Measurements from ENCODE around the gene GABBR2. TPM values are rescaled to one million over a fixed set of nuclear protein-coding genes. Genes with fewer than 3 reads are reported as not detected.

Gene GABBR2
- total RNA-seq, 2 donors from 2014 or later: not detected

DNA sequence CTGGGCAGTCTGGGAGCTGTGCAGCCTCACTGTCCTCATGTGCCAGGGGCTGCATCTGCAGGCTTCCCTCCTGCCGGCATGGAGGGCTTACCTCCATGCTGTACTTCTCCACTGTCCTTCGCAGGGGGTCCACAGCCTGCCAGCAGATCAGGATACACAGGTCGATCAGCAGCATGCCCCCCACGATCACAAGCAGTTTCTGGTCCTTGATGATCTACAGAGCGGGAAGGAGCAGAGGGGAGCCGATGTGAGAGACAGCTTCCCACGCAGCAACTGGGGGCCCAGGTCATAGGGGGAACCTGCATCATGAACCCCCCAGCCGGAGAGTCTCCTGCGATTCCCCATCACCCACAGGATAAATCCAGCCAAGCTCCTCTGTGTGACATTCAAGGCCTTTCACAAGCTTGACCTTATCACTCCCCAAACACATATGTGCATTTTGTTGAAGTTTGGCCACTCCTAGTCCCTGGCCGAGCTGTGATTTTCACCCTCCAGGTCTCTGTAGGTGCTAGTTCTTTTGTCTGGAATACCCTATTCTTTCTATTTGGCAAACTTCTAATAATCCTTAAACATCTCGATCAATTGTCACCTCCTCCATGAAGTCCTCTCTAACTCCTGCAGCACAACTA lies 346.0 kb downstream of the GABBR2 start:
- DNase-seq (no peak), ATAC-seq (no peak)
- intact Hi-C loops (cut with DNase I, micrococcal nuclease): no loop called here

DNA sequence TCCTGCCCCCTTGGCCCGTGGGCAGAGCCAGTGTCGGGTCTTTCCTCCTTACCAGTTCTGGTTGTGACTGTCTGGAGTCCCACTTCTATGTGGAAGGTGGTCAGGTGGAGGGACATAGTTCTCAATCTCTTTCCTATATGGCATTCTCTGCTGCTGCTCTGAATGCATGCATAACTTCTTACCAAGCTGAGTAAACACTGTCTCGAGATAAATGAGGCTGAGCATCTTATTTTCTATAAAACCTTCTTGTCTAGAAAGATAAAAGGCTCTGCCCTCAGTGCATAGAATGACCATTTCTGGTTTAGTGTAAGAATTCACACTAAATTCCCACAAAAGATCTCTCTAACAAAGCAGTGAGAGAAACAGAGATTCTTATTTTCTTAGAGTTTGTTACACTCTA lies 347.1 kb downstream of the GABBR2 start:
- DNase-seq: no peak

DNA sequence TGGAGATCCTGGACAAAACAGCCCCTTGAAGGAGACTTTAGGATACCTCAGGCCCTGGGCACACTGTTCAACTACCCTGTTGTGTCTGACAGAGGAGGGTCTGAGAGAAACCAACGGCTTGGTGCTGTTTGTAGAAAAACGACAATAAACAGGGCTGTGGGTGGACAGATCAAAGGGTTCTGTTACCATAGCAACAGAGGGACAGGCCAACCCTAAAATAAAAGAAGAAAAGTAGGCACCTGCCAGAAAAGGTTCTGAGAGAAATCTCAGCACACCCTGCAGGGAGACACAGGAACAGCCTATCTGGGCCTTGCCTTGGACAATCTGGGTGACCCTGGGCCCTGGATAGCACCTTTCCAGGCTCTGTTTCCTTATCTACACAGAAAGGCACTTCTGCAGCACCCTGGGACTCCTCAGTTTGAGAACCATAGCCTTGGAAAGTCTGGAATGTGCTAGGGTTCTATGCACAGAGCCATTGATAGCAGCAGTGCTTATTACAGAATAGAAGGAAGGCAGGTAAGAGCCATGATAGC lies 348.5 kb downstream of the GABBR2 start:
- intact Hi-C loops (cut with DNase I, micrococcal nuclease): no loop called here
- no peak for ATAC-seq

More for the DNA sequence above, 347.1 kb downstream of the GABBR2 start:
- ATAC-seq: no peak
- intact Hi-C loops (cut with DNase I, micrococcal nuclease): no loop called here

DNA sequence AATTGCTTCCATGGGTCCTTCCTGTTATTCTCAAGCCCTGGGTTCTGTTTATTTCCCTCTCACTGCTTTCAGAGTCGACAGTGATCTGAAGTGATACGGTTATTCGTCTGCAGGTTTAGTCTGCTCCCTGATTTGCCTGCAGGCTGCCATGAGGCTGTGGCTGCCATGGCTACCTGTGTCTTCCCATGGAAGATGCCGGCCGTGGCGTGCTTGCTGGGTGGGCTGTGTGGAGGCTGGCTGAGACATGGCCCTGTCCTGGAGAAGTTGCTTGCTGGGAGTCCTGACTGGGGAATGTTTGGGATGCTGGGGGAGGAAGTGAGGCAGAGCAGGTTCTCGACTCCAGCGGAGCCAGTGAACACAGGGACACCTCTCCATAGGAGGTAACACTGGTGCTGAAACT lies 349.2 kb downstream of the GABBR2 start:
- DNase-seq: no peak
- intact Hi-C loops (cut with DNase I, micrococcal nuclease): no loop called here
- ATAC-seq: no peak

More for the DNA sequence above, 348.5 kb downstream of the GABBR2 start:
- no peak for DNase-seq

DNA sequence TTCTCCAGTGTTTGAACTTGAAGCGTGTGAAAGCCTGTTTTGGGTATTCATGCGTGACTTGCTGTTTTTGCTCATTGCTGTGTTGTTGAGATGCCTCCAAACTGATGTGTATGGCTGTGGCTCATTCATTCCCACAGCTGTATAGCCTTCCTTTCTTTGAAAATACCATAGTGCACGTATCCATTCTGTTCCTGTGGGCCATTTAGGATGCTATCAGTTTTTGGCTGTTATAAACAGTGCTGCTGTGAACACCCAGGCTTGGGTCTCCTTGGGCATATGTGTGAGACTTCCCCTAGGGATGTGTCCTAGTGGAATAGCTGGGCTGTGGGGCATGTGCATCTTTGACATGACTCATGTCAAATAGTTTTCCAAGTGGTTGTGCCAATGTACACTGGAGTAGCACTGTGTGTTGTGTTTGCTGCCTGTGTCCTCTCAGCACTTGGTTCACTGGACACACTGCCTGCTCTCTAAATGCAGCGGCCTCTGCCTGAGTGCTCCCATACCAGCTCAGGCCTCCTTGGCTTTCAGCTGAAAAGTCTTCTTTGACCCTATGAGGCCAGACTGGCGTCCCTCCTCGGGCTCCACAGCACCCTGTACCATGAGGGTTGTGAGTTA lies 350.7 kb downstream of the GABBR2 start:
- no peak for DNase-seq
- ATAC-seq: no peak
- intact Hi-C loops (cut with DNase I, micrococcal nuclease): no loop called here

DNA sequence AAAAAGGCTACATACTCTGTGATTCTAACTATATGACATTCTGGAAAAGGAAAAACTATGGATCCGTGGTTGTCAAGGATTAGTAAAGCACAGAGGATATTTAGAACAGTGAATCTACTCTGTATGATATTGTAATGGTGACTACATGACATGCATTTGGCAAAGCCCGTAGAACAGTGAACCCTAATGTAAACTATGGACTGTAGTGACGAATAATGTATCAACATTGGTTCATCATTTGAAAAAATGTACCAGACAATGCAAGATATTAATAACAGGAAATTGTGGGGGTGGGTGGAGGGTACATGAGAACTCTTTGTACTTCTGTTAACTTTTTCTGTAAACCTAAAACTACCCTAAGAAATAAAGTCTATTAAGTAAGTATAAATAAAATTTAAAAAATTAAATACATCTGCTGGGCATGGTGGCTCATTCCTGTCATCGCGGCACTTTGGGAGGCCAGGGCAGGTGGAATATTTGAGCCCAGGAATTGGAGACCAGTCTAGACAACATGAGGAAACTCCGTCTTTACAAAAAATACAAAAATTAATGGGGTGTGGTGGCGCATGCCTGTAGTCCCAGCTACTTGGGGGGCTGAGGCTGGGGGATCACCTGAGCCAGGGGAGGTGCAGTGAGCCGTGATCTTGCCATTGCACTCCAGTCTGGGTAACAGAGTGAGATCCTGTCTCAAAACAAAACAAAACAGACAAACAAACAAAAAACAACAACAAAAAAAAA lies 351.6 kb downstream of the GABBR2 start:
- DNase-seq (no peak), ATAC-seq (no peak)
- intact Hi-C loops (cut with DNase I, micrococcal nuclease): no loop called here

DNA sequence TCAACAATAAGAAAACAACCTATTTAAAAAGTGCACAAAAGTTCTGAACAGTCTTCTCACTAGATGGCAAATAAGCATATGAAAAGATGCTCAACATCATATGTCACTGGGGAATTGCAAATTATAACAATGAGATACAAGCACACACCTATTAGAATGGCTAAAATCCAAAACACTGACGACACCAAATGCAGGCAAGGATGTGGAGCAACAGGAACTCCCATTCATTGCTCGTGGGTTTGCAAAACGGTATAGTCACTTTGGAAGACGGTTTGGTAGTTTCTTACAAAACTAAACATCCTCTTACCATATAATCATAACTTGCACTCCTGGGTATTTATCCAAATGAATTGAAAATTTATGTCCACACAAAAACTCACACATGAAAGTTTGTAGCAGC lies 352.4 kb downstream of the GABBR2 start:
- intact Hi-C loops (cut with DNase I, micrococcal nuclease): no loop called here
- ATAC-seq (no peak), DNase-seq (no peak)

DNA sequence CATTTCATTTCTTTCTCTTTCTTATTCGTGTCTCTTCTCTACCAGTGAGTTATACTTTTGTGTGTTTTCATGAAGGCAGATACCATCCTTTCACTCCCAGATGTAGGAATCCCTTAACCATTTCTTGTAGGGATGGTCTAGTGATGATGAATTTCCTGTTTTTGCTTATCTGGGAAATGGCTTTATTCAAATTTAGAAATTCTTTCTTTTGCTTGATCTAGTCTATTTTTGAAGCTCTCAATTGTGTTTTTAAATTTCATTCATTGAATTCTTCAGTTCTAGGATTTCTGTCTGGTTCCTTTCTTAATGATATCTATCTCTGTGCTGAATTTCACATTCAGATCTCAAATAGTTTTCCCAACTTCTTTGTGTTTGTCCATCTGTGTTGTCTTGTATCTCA lies 357.4 kb downstream of the GABBR2 start:
- ATAC-seq: no peak
- no peak for DNase-seq
- intact Hi-C loops (cut with DNase I, micrococcal nuclease): no loop called here

DNA sequence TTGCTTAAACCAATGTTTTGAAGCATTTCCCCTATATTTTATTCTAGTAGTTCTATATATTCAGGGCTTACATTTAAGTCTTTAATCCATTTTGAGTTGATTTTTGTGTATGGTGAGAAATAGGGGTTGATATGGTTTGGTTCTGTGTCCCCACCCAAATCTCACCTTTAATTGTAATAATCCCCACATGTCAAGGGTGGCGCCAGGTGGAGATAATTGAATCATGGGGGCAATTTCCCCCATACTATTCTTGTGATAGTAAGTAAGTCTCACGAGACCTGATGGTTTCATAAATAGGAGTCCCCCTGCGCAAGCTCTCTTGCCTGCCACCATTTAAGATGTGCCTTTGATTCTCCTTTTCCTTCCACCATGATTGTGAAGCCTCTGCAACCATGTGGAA lies 361.1 kb downstream of the GABBR2 start:
- DNase-seq (no peak), ATAC-seq (no peak)
- intact Hi-C loops (cut with DNase I, micrococcal nuclease): no loop called here

DNA sequence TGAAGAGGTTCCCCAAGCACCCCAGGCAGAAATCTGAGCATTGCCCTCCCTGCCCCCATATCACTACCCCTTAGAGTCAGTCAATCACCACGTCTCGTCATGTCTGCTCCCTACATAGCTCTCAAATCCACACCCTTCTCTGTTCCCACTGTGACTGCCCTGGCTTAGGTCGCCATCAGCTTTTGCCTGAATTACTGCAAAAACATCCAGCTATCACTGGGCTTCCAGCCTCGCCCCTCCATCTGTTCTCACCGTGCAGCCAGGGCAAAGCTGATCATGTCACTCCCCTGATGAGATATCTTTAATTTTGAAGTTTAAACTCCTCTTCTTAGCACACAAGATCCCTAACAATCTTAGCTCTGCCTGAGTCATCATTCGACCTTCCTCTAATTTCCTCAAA lies 363.7 kb downstream of the GABBR2 start:
- intact Hi-C loops (cut with DNase I, micrococcal nuclease): no loop called here
- DNase-seq (no peak), ATAC-seq (no peak)

DNA sequence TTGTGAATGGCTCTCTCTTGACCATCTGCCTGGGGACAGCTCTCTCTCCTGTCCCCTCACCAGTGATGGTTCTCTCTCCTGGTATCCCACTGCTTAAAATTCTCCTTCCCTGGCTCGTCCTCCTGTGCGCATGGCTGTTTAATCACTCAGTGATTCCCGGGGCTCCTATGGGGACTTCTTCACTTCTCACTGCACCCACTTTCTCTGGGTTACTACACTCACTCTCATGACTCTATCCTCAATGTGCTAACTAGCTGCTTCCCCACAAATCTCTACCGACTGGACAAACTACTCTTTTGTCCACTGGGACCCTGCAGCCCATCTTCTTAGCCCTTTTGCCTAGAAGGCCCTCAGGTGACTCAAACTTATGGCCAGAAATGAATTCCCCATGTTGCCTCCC lies 364.2 kb downstream of the GABBR2 start:
- intact Hi-C loops (cut with DNase I, micrococcal nuclease): no loop called here
- no peak for DNase-seq
- no peak for ATAC-seq

DNA sequence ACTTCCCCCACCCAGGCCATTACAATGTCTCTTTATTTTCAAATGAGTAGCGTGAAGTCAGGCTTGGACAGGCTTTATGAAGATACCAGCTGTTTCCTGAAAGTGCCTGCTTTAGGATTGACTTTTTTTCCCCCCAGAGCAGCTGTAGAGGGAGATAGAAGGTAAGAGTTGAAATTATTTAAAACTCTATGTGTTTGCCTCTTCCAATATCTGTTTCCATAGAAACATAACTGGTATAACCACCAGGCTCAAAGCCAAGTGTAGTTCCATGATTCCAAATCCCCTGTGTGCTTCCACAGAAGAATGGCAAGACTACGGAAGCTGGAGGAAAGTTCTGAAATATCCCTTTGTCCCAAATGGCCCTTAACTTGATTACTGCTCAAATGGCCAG lies 365.9 kb downstream of the GABBR2 start:
- DNase-seq (no peak), ATAC-seq (no peak)
- intact Hi-C loops (cut with DNase I, micrococcal nuclease): no loop called here

DNA sequence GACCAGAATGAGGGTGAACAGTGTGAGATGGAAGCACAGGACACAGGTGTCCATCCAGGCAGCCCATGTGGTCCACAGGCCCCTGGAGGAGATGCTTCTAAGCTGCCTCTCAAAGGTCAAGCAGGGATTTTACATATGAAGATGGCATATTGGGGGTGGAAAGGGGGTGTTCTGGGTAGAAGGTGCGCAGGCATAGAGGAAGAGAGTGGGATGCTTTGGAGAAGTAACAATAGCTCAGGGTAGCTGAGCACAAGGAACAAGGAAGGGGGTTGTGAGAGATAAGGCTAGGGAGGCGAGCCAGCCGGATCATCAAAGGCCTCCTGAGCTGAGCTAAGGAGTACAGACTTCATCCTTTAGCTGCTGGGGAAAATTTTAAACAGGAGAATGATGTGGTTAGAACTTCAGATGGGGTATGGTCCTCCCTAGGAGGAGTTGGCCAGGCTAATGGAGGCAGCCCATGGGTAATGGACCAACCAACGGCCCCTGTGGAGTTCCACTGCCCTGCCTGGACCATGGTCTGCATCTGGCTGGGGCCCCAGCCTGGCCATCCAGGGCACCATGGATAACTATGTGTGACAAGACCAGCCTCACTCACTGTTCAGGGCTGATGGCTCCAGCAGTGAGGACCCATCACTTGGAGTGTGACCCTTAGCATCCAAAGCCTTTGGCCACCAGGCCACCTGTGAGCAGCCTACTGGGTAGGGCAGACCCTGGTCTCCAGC lies 366.5 kb downstream of the GABBR2 start:
- intact Hi-C loops (cut with DNase I, micrococcal nuclease): no loop called here
- no peak for ATAC-seq
- no peak for DNase-seq

DNA sequence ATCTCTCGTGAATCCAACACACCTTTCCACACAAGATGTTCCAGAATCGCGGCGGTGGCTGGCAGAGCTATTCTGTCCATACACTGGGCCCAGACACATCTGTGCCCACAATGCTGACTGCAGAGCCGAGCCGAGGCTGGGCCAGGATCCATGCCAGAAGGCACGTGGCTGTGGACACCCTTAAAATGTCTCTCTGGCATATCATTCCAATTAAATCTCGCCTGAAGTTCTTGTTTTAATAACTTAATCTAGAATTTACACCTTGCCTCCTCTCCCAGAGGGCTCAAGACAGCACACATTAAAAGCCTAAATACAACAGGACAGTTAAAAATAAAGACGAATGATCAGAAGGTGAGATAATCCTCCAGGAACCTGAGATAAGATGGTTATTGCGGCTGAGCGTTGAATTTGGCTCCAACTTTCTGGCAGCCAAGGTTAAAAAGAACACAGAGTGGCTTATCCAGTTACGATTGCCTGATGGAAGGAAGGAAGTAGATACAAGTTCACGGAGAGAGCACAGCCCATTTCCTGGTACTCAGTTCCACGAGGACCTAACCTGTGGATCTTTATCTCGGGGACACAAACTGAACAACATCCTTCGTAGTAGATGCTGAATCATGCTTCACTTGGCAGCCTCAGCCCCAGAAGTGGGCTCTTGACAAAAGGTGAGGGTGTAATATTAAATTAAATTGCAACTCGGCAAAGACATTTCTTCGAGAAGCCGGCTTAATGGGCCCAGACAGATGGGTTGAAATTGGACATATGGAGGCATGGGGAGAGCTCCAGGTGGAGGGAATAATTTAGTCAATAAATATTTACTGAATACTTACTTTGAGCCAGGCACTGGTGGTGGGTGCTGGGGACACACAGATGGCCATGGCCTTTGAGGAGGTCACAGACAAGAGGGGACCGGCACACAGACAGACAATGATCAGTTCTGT lies 367.3 kb downstream of the GABBR2 start:
- DNase-seq (no peak), ATAC-seq (no peak)
- intact Hi-C loops (cut with DNase I, micrococcal nuclease): no loop called here

DNA sequence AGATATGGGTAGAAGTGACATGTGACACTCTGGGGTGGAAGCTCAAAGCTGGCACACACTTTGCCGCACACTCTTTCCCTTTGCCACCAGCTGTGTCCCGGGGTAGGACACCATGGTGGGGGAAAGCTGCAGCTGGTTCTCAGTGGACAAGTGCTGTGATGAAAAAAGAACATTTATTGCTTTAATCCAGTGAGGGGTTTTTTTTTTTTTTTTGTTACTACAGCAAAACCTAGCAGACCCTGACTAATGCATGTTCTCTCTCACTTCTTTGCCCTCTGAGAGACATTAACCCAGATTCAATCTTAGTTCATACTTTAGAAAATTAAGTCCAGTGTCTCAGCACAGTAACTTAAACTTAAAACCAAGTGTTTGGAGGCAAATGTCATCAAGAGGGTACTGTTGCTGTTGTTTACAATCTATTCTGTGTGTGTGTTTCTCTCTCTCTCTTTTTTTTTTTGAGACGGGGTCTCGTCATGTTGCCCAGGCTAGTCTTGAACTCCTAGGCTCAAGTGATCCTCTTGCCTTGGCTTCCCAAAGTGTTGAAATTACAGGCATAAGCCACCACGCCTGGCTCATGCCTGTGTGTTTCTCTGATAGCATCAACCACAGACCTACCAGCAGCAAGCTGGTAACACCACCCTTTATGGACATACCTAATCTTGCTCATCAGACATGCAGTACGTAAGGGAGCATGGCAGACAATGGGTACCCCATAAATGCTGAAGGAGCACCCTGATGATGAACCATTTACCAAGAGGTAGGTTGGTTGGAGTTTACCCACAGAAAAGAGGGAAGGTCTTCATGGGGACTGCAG lies 368.5 kb downstream of the GABBR2 start:
- intact Hi-C loops (cut with DNase I, micrococcal nuclease): no loop called here
- ATAC-seq: no peak

DNA sequence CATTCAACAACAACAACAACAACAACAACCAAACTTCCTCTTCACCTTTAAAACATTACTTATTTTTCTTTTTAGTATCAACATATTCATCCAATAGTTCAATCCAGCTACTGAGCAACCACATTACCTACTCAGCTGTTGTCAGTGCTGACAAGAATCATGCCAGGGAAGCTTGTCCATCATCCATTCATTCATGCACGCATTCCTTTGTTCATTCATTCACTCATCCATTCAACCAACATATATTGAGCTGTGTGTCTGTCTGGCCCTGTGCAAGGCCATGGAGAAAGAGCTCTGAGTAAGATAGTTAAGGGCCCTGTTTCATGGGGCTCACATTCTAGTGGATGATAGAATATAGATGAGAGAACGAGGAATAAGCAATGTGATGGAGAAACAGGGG lies 373.1 kb downstream of the GABBR2 start:
- no peak for DNase-seq
- no peak for ATAC-seq
- intact Hi-C loops (cut with DNase I, micrococcal nuclease): no loop called here

More for the DNA sequence above, 368.5 kb downstream of the GABBR2 start:
- no peak for DNase-seq

DNA sequence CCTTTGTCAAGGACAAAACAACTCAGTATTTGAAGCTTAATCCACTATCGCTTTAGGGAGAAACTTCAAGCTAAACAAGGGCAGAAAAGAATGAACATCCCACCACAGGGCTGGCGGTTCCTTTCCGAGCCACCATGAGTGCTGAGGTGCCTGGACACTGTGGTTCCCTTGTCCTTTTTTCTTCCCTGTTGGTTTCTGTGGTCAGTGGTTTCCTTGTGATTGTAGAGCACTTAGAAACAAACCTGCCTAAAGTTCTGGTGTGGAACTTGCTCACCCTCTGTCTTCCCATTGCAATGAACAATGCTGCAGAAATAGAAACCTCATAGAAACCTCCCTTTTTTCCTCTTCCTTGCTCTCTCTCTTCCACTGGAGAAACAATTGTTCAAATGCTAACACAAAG lies 373.9 kb downstream of the GABBR2 start:
- DNase-seq (no peak), ATAC-seq (no peak)
- intact Hi-C loops (cut with DNase I, micrococcal nuclease): no loop called here

Data from left colon (tissue), 2 donors.